Motor neuron (in vitro differentiated cells): Measurements from ENCODE around the gene CHL1. TPM values are rescaled to one million over a fixed set of nuclear protein-coding genes. Genes with fewer than 3 reads are reported as not detected.

ENCODE experiments used
- ATAC-seq, 8 experiments: fragments of 200-7000 bp; cut with Tn5 transposase; replicated peaks in 6 of 8; 2 replicates each; pipeline ENCODE4 v1.8.0; 2021; ENCODE audit warnings: mild to moderate bottlenecking in 8 of 8, moderate library complexity in 8 of 8
- H3K27ac ChIP-seq, 2 donors: fragments of 250-450 bp; sonication (Bioruptor Pico); 2 replicates each; pipeline ENCODE4 v1.9.0; 2021; ENCODE audit warnings: antibody characterized with exemption in 2 of 2, mild to moderate bottlenecking in 2 of 2, moderate library complexity in 1 of 2
- H3K4me1 ChIP-seq, 2 donors: fragments of 250-450 bp; sonication (Bioruptor Pico); replicated peaks in 1 of 2; 2 replicates each; pipeline ENCODE4 v1.6.1; 2021; ENCODE audit warnings: antibody characterized with exemption in 2 of 2, mild to moderate bottlenecking in 2 of 2, moderate library complexity in 1 of 2
- H3K4me3 ChIP-seq, 5 donors: fragments of 250-450 bp; sonication (Bioruptor Pico); 2 replicates each; pipeline ENCODE4 v1.9.0; 2021; ENCODE audit warnings: antibody characterized with exemption in 5 of 5, mild to moderate bottlenecking in 5 of 5, moderate library complexity in 4 of 5
- WGBS, 10 experiments: fragments of 450-650 bp; shearing (Covaris generic); methylation state at CpG; one replicate each; pipeline ENCODE4 v1.0.0; 2022; 5-methylcytosine and 5-hydroxymethylcytosine counted together
- in situ Hi-C, 9 experiments: fragments of 400-800 bp; cut with MboI; loops; one replicate each; pipeline ENCODE4 v1.15.0; 2021; ENCODE audit warnings: low sequenced_read_pairs in 9 of 9, low pct_unique_long_range_greater_than_20kb in 2 of 9; ENCODE audit not compliant: unreplicated experiment in 9 of 9
- total RNA-seq, 8 experiments: library from RNA; unstranded; fragments of 300-600 nt; gene quantifications; 2 replicates each; pipeline versions ENCODE4 v1.2.3 to v1.2.4, GENCODE V29; 2022

The CHL1 gene
- total RNA-seq, 8 experiments from 2014 or later = 0.40 to 349 (median 57.0) TPM

DNA sequence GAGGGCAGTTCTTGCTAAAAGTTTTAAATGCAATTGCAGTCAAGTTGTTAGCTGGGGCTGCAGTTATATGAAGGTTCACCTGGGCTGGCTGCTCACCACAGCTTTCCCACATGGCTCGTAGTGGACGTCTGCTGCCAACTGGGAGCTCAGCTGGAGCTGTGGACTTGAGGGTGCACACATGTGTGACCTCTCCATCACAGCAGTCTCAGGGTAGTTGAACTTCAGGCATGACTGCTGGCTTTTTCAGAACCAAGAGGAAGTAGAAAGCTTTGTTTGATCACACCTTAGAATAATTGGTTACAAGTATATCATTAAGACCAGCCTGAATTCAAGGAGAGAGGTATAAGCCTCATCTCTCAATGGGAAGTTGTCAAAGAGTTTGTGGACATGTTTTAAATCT lies 74.1 kb downstream of the CHL1 start:
- 27 to 94% (median 83%) methylated on average over 2 of the region's 2 CpGs; no CpG with 5 or more reads in 7 of the 10 experiments for WGBS, 10 experiments
- no peak for ATAC-seq
- H3K4me1 ChIP-seq = peaks cover 0 to 4% of the 10 kb centered on the region in 2 donors
- H3K27ac ChIP-seq = no peak overlapping the region
- no peak overlapping the region for H3K4me3 ChIP-seq
- in situ Hi-C loops = no loop called here

DNA sequence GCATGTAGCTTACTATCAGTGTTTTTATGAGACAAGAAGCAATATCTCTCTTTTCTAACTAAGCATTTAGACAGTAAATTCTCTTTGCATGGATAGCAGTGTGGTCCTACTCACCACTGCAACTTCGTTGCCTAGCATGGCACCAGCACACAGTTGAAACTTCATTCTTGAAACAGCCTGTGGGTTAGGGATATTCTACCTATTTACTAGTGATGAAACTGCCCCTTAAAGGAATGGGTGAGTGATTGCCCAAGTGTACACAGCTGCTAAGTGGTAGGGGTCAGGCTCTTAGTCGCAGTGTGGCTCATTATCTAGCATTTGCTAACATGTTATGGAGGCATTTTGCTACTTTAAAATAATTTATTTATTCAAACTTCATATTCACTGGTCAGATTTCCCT lies 78.4 kb downstream of the CHL1 start:
- H3K27ac ChIP-seq = no peak overlapping the region
- WGBS, 10 experiments = 0 to 100% (median 14%) methylated on average over 1 to 2 of the region's 2 CpGs; no CpG with 5 or more reads in 3 of the 10 experiments
- in situ Hi-C loops = no loop called here
- peak in 1 of 8 experiments; percentile 77 for ATAC-seq
- no peak overlapping the region for H3K4me3 ChIP-seq
- peaks cover 0 to 8% of the 10 kb centered on the region in 2 donors for H3K4me1 ChIP-seq

DNA sequence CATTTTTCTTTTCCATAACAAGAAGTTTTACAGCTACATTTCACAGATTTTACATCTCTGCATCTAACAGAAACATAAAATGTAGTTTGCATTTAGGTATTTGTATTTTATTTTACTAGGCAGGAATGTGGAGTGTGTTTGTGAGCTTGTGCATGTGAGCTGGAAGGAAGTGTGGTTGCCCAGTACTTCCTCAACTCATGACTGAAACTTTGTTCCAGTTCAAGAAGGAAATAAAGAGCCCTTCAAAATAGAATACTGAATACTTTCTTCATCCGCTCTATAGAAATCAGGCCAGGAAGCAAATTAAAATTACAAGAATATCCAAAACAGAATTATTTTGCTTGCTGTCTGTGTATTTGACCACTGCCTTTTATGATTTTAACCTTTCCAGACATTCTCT lies 81.3 kb downstream of the CHL1 start:
- Histone ChIP-seq H3K4me3 (no peak overlapping the region), H3K27ac (no peak overlapping the region), H3K4me1 (peaks cover 0 to 8% of the 10 kb centered on the region in 2 donors)
- WGBS, 10 experiments = 0 to 100% (median 86%) methylated on average over 1 of the region's 1 CpG; no CpG with 5 or more reads in 1 of the 10 experiments
- ATAC-seq = no peak
- in situ Hi-C loops = no loop called here

DNA sequence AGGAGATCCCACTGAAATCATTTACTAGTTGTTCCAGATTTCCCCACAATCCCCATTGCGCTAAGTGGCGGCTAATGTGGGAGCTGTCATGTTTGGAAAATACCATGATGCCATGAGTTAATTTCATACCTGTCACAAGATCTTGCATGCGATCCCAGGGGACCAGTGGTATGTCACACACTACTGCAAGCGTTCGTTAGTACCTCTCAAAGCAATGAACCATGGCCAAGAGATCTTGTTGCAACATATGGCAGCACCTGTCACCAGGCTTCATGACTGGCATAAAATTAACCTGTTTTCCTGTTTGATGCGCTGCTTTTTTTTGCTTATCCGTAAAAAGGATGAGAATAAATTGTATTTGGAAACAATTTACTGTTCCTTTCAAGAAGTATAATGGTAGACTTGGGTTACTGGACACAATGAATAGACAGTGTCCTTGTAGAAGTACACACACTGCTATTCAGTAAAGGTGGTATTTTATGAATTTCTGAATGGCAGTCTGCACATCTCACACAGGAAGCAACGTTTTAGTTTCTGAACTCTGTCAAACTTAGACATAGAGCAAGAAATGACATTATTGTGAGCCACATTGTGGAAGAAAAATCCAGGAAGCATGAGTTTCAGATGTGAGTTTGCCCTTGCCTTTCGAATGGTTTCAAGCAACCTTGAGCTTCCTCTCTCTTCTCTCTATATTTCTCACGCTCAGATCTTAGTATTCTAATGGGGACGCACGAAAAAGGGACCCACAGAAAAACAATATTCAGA lies 81.9 kb downstream of the CHL1 start:
- no peak overlapping the region for H3K27ac ChIP-seq
- WGBS, 10 experiments = 12 to 90% (median 67%) methylated on average over 2 to 10 of the region's 12 CpGs
- no peak for ATAC-seq
- no peak overlapping the region for H3K4me3 ChIP-seq
- peaks cover 0 to 8% of the 10 kb centered on the region in 2 donors for H3K4me1 ChIP-seq
- in situ Hi-C loops = no loop called here

DNA sequence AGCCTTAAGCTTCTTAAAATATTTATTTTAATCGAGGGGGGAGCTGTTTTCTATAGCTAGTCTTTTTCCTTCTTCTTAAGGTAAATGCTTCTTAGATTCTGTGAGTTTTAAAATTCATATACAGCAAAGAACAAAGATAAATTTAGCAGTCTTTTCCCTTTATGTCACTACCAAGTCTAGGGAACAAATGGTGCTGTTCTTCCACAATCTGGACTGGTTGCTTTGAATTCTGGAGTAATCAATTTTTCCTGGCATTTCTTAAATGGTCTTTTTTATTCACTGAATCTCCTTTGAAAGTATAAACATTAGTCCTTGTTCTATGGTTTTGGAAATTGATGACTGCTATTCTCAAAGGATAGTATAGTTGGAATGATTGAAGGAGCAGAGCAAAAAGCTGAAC lies 82.8 kb downstream of the CHL1 start:
- Histone ChIP-seq H3K4me1 (peaks cover 0 to 8% of the 10 kb centered on the region in 2 donors), H3K4me3 (no peak overlapping the region), H3K27ac (no peak overlapping the region)
- ATAC-seq = peak in 1 of 8 experiments; percentile 33
- in situ Hi-C loops = no loop called here
- WGBS, 10 experiments = 0 to 40% (median 0%) methylated on average over 1 of the region's 1 CpG; no CpG with 5 or more reads in 2 of the 10 experiments

DNA sequence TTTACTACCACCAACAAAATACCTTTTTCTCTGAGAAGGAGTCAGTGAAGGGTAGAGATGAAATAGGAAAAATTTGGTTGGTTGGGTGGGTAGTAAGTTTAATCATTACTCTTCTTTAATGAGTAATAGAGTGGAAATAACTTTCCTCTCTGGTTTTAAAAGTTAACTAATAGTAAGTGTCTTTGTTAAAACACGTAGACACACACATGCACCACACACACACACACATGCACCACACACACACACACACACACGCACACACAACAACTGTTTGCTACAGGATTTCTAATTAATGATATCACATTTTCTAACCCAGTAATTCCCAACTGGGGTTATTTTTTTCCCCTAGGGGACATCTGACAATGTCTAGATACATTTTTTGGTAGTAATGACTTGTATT lies 84.1 kb downstream of the CHL1 start:
- WGBS, 10 experiments = 0 to 100% (median 49%) methylated on average over 1 to 2 of the region's 2 CpGs; no CpG with 5 or more reads in 2 of the 10 experiments
- no peak overlapping the region for H3K27ac ChIP-seq
- in situ Hi-C loops = no loop called here
- no peak overlapping the region for H3K4me3 ChIP-seq
- ATAC-seq = no peak
- peaks cover 0 to 8% of the 10 kb centered on the region in 2 donors for H3K4me1 ChIP-seq

DNA sequence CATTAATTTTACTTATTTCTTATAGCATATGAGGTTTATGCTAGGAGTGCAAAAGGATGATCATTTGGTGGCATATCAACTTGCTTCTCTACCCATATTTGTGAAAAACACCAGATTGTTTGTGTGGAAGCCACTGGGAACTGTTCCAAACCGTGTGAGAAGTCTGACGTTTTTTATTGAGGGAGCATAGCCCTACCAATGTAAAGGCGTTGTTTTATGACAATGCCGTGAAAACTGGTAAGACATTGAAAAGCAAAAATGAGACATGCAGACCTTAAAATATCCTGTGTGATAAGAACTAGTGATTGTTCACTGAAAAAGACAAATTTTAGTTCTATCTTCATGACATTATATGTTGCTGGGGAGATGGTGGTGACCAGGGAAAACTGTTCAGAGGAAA lies 87.8 kb downstream of the CHL1 start:
- Histone ChIP-seq H3K27ac (no peak overlapping the region), H3K4me1 (peaks cover 0 to 12% of the 10 kb centered on the region in 2 donors), H3K4me3 (no peak overlapping the region)
- WGBS, 10 experiments = 5 to 93% (median 61%) methylated on average over 3 to 4 of the region's 4 CpGs; no CpG with 5 or more reads in 1 of the 10 experiments
- in situ Hi-C loops = no loop called here
- no peak for ATAC-seq

DNA sequence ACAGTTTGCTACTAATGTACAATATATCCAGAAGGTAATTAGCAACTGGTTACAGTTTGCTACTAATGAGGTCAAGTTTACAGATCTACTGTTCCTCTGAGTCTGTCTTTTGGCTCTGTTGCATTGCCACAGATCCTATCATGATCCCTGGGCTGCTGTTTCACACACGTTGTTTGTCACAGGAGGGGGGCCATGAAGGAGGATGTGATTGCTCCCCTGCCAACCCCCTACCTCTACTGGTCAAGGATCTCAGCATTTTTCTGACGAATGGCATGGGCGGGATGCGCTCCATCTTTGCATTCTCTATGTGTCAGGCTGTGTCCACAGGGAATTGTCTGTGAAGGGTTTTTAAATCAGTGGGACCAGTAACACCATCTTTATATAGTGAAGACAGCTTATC lies 91.9 kb downstream of the CHL1 start:
- peak in 4 of 8 experiments; percentile 33 to 87 (median 74) for ATAC-seq
- no peak overlapping the region for H3K4me3 ChIP-seq
- no peak overlapping the region for H3K27ac ChIP-seq
- 0 to 76% (median 55%) methylated on average over 1 to 4 of the region's 4 CpGs; no CpG with 5 or more reads in 3 of the 10 experiments for WGBS, 10 experiments
- in situ Hi-C loops = no loop called here
- H3K4me1 ChIP-seq = peaks cover 0 to 6% of the 10 kb centered on the region in 2 donors

DNA sequence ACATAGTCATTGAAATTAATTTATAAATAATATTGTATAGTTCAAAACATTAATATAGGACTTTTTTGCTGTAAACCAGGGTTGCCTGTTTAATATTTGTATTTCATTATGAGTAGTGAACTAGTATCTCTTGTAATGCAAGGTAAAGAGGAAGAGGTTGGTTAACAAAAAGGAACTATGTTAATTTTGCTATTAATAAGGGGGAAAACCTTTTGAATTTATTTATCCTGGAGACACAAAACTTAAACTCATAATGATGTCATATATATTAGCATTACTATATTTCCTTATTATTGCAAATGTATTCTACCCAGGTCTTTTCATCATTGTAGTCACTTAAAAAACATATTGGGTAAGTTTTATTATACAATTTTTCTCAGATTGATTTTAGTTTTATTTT lies 94.5 kb downstream of the CHL1 start:
- in situ Hi-C loops = no loop called here
- ATAC-seq = no peak
- Histone ChIP-seq H3K4me3 (no peak overlapping the region), H3K4me1 (peaks cover 0 to 9% of the 10 kb centered on the region in 2 donors), H3K27ac (no peak overlapping the region)

DNA sequence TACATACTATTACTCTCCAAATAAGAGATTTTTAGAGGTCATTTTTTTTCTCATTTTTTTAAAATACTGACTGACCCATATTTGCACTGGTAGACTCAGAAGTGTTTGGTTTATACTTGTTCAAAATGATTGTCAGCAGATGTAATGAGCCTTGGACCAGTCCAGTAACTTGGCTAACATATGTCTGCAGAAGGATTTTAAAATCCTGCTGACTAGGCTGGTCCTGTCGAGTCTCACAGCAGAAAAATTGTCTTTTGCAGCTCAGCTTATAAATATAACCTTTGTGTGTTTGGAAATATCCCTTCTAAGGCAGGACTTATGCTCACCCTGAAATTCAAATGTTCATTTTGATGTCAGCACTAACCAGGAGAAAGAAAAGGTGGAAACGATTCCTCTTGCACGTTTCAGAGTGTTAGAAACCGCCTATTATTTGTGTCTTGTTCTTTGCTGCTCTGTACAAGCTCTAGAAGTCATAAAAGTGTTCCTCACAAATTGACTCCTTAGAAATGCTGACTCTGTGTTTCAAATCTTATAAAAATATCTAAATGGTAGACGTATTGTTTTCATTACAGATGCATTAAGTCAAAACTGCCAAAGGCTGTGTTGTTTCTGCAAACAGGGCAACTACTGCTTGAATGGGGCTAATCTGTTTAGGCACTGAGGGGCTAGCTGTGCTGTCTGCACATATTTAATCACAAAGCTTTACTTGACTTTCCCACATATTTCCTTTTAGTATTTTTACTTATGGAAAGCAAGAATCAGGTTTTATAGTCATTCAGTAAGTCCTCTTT lies 95.3 kb downstream of the CHL1 start:
- in situ Hi-C loops = no loop called here
- no peak overlapping the region for H3K4me3 ChIP-seq
- 0 to 100% (median 18%) methylated on average over 1 to 5 of the region's 5 CpGs; no CpG with 5 or more reads in 1 of the 10 experiments for WGBS, 10 experiments
- H3K4me1 ChIP-seq = peaks cover 0 to 9% of the 10 kb centered on the region in 2 donors
- H3K27ac ChIP-seq = no peak overlapping the region
- no peak for ATAC-seq

DNA sequence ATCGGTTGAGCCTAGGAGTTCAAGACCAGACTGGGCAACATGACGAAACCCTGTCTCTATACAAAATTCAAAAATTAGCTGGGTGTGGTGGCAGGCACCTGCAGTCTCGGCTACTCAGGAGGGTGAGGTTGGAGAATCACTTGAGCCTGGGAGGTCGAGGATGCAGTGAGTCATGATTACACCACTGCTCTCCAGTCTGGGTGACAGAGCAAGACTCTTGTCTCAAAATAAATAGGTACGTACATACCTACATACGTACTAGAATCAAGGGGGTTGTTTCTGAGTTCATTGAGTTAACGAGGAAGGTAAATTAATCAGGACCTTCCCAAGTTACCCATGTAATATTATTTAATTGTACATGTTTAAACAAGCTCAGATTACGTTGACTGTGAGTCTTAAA lies 97.5 kb downstream of the CHL1 start:
- in situ Hi-C loops = no loop called here
- WGBS, 10 experiments = 16 to 100% (median 66%) methylated on average over 1 to 8 of the region's 8 CpGs
- Histone ChIP-seq H3K27ac (no peak overlapping the region), H3K4me1 (peaks cover 0 to 3% of the 10 kb centered on the region in 2 donors), H3K4me3 (no peak overlapping the region)
- ATAC-seq = no peak

DNA sequence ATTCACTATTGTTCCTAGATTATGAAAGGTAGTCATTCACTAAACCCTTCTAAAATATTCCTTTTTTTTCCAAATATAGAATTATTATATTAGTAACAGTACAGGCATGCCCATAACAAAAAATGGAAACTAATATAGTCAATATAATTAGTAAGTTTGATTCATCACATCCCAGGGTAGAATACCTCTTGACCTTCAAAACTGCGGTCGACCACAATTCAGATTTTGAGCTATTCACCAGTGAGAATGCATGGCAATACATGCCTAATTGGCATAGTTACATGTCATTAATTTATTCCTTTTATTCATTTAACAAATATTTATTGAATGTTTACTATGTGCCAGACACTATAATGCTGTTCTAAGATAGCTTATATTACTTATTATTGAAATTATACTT lies 98.0 kb downstream of the CHL1 start:
- Histone ChIP-seq H3K27ac (no peak overlapping the region), H3K4me3 (no peak overlapping the region), H3K4me1 (peaks cover 0 to 3% of the 10 kb centered on the region in 2 donors)
- 32 to 95% (median 56%) methylated on average over 2 of the region's 2 CpGs; no CpG with 5 or more reads in 5 of the 10 experiments for WGBS, 10 experiments
- in situ Hi-C loops = no loop called here
- no peak for ATAC-seq

DNA sequence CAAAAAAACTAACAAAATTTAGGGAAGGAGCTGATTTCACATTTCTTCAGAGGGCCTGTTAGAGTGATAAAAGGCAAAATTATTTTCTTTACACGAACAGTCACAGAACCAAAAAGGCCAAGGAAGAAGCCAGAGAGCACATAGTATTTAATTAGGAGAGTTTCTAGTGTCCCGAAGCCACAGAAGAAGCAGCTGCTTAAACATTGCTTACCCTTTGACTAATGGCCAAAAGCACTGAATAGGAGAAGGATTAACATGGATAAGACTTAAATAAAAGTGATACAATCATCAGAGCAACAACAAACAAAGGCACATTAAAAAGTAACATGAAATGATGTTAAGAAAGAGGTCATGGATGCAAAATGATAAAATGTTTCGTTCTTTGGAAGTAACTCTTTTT lies 98.6 kb downstream of the CHL1 start:
- in situ Hi-C loops = no loop called here
- peaks cover 0 to 3% of the 10 kb centered on the region in 2 donors for H3K4me1 ChIP-seq
- no peak overlapping the region for H3K27ac ChIP-seq
- 10 to 27% (median 22%) methylated on average over 2 to 3 of the region's 3 CpGs for WGBS, 10 experiments
- no peak overlapping the region for H3K4me3 ChIP-seq
- peak in 1 of 8 experiments; percentile 56 for ATAC-seq
